Measurements from ENCODE around the gene ABCA12. TPM values are rescaled to one million over a fixed set of nuclear protein-coding genes. Genes with fewer than 3 reads are reported as not detected.

Gene ABCA12
- total RNA-seq, 1 donor from 2014 or later = 0.12 TPM

GRCh38 chr2:215019085-215019484 is 119.3 kb downstream of the ABCA12 start:
- Mint-ChIP-seq H3K9me3 (peaks cover 4% of the 10 kb centered on the region), H3K4me3 (no peak overlapping the region), H3K4me1 (no peaks in the 10 kb centered on the region), H3K27ac (ENCODE audit: unreplicated experiment) (no peak overlapping the region), H3K27me3 (ENCODE audit: low read depth) (no peaks in the 10 kb centered on the region), H3K36me3 (ENCODE audit: low read depth) (peaks cover 2% of the 10 kb centered on the region)
- DNase-seq (ENCODE audit: low read depth, low spot score) = no peak
- no peak for TF ChIP-seq CTCF (conservative IDR thresholded peaks at IDR 0.05)

- H3K27ac Mint-ChIP-seq (ENCODE audit: unreplicated experiment) = no peak overlapping the region
- peaks cover 4% of the 10 kb centered on the region for H3K9me3 Mint-ChIP-seq
- no peaks in the 10 kb centered on the region for H3K4me1 Mint-ChIP-seq
- no peaks in the 10 kb centered on the region for H3K27me3 Mint-ChIP-seq (ENCODE audit: low read depth)
- DNase-seq (ENCODE audit: low read depth, low spot score) = no peak
- H3K4me3 Mint-ChIP-seq = no peak overlapping the region
- peaks cover 2% of the 10 kb centered on the region for H3K36me3 Mint-ChIP-seq (ENCODE audit: low read depth)
- no peak for TF ChIP-seq CTCF (conservative IDR thresholded peaks at IDR 0.05)
Observed at GRCh38 chr2:215015421-215015820, 123.0 kb downstream of the ABCA12 start.

GRCh38 chr2:215010390-215010789 is 128.0 kb downstream of the ABCA12 start:
- DNase-seq (ENCODE audit: low read depth, low spot score) = no peak
- H3K4me3 Mint-ChIP-seq = no peak overlapping the region
- H3K27me3 Mint-ChIP-seq (ENCODE audit: low read depth) = no peaks in the 10 kb centered on the region
- peaks cover 1% of the 10 kb centered on the region for H3K9me3 Mint-ChIP-seq
- no peak for TF ChIP-seq CTCF (conservative IDR thresholded peaks at IDR 0.05)
- H3K27ac Mint-ChIP-seq (ENCODE audit: unreplicated experiment) = no peak overlapping the region
- no peaks in the 10 kb centered on the region for H3K36me3 Mint-ChIP-seq (ENCODE audit: low read depth)
- no peaks in the 10 kb centered on the region for H3K4me1 Mint-ChIP-seq

- H3K27me3 Mint-ChIP-seq (ENCODE audit: low read depth) = no peaks in the 10 kb centered on the region
- H3K4me3 Mint-ChIP-seq = no peak overlapping the region
- no peak for DNase-seq (ENCODE audit: low read depth, low spot score)
- peak overlapping the region; percentile 57 for H3K27ac Mint-ChIP-seq (ENCODE audit: unreplicated experiment)
- no peaks in the 10 kb centered on the region for H3K36me3 Mint-ChIP-seq (ENCODE audit: low read depth)
- TF ChIP-seq CTCF (conservative IDR thresholded peaks at IDR 0.05) = no peak
- H3K9me3 Mint-ChIP-seq = no peaks in the 10 kb centered on the region
- peaks cover 12% of the 10 kb centered on the region for H3K4me1 Mint-ChIP-seq
Observed at GRCh38 chr2:215003001-215003400, 135.4 kb downstream of the ABCA12 start.

- Mint-ChIP-seq H3K36me3 (ENCODE audit: low read depth) (no peaks in the 10 kb centered on the region), H3K4me3 (no peak overlapping the region)
Observed at GRCh38 chr2:215002500-215002899, 135.9 kb downstream of the ABCA12 start.

More at GRCh38 chr2:215002500-215002899, 135.9 kb downstream of the ABCA12 start:
- peak; percentile 74 for TF ChIP-seq CTCF (conservative IDR thresholded peaks at IDR 0.05)
- no peak overlapping the region for H3K27ac Mint-ChIP-seq (ENCODE audit: unreplicated experiment)
- DNase-seq (ENCODE audit: low read depth, low spot score) = peak; percentile 20
- H3K27me3 Mint-ChIP-seq (ENCODE audit: low read depth) = no peaks in the 10 kb centered on the region
- peaks cover 12% of the 10 kb centered on the region for H3K4me1 Mint-ChIP-seq
- no peaks in the 10 kb centered on the region for H3K9me3 Mint-ChIP-seq
